ENCODE results near the gene XXYLT1. TPM values are rescaled to one million over a fixed set of nuclear protein-coding genes. Genes with fewer than 3 reads are reported as not detected.

XXYLT1 gene
- total RNA-seq, 1 donor from 2014 or later: 16.4 TPM

- H3K4me3 ChIP-seq (ENCODE audit: low read depth, low read length): no peak overlapping the region
- no peak for TF ChIP-seq CTCF (conservative IDR thresholded peaks at IDR 0.05; ENCODE audit: low read depth, low read length)
- no peak for DNase-seq (ENCODE audit: low read depth)
Measured at GRCh38 chr3:195036974-195037373, 234.0 kb downstream of the XXYLT1 start.

- no peak for DNase-seq (ENCODE audit: low read depth)
- no peak for TF ChIP-seq CTCF (conservative IDR thresholded peaks at IDR 0.05; ENCODE audit: low read depth, low read length)
- no peak overlapping the region for H3K4me3 ChIP-seq (ENCODE audit: low read depth, low read length)
Measured at GRCh38 chr3:195036574-195036973, 234.4 kb downstream of the XXYLT1 start.

GRCh38 chr3:195036203-195036505 lies 234.8 kb downstream of the XXYLT1 start:
- no peak for TF ChIP-seq CTCF (conservative IDR thresholded peaks at IDR 0.05; ENCODE audit: low read depth, low read length)
- no peak overlapping the region for H3K4me3 ChIP-seq (ENCODE audit: low read depth, low read length)
- DNase-seq (ENCODE audit: low read depth): no peak

- DNase-seq (ENCODE audit: low read depth): no peak
- peak; percentile 27 for TF ChIP-seq CTCF (conservative IDR thresholded peaks at IDR 0.05; ENCODE audit: low read depth, low read length)
- no peak overlapping the region for H3K4me3 ChIP-seq (ENCODE audit: low read depth, low read length)
Measured at GRCh38 chr3:195035345-195036202, 235.4 kb downstream of the XXYLT1 start.

GRCh38 chr3:195034541-195034940 lies 236.4 kb downstream of the XXYLT1 start:
- TF ChIP-seq CTCF (conservative IDR thresholded peaks at IDR 0.05; ENCODE audit: low read depth, low read length): no peak
- H3K4me3 ChIP-seq (ENCODE audit: low read depth, low read length): no peak overlapping the region
- no peak for DNase-seq (ENCODE audit: low read depth)

- no peak overlapping the region for H3K4me3 ChIP-seq (ENCODE audit: low read depth, low read length)
- TF ChIP-seq CTCF (conservative IDR thresholded peaks at IDR 0.05; ENCODE audit: low read depth, low read length): no peak
- DNase-seq (ENCODE audit: low read depth): no peak
Measured at GRCh38 chr3:195034101-195034500, 236.9 kb downstream of the XXYLT1 start.

- DNase-seq (ENCODE audit: low read depth): peak; percentile 26
- H3K4me3 ChIP-seq (ENCODE audit: low read depth, low read length): no peak overlapping the region
- TF ChIP-seq CTCF (conservative IDR thresholded peaks at IDR 0.05; ENCODE audit: low read depth, low read length): no peak
Measured at GRCh38 chr3:195033531-195034091, 237.3 kb downstream of the XXYLT1 start.

Data from epithelial cell of proximal tubule (primary cell).